Measurements from ENCODE around the gene KLF12. TPM values are rescaled to one million over a fixed set of nuclear protein-coding genes. Genes with fewer than 3 reads are reported as not detected.

The KLF12 gene
- total RNA-seq, 2 experiments from 2014 or later: 69.5 to 74.7 TPM

- Mint-ChIP-seq H3K27me3 (peaks cover 6% of the 10 kb centered on the region), H3K9me3 (no peaks in the 10 kb centered on the region), H3K4me3 (peak overlapping the region; percentile 89), H3K36me3 (ENCODE audit: low read depth) (peaks cover 23% of the 10 kb centered on the region), H3K4me1 (ENCODE audit: low read depth) (peaks cover 25% of the 10 kb centered on the region), H3K27ac (no peak overlapping the region)
- no peaks in the 10 kb centered on the region for H3K9me3 ChIP-seq (ENCODE audit: control insufficient read depth in 1 of 2, insufficient read depth in 1 of 2, low read length in 2 of 2)
- no peaks in the 10 kb centered on the region for H3K36me3 ChIP-seq (ENCODE audit: insufficient read depth, low read length)
- ChIA-PET CTCF (interaction anchor here (10.2 kb wide), 1 partner anchor 151 kb away, joined by 67 read pairs; no protein-coding TSS in a partner anchor), POLR2A (interaction anchor here (0.6 to 7.6 kb wide), 23 partner anchors 12 to 1191 kb away, joined by 3 to 218 read pairs (median 4); no protein-coding TSS in a partner anchor)
- ATAC-seq (ENCODE audit: poor library complexity) (no peak), DNase-seq (peak; percentile 27 to 75 (median 48))
- H3K4me3 ChIP-seq (ENCODE audit: low read length): peak overlapping the region; percentile 84
- no peaks in the 10 kb centered on the region for H3K27me3 ChIP-seq (ENCODE audit: control insufficient read depth in 1 of 2, insufficient read depth in 2 of 2, low read length in 2 of 2)
- TF ChIP-seq CTCF (IDR thresholded peaks at IDR 0.05): no peak
- H3K27ac ChIP-seq (ENCODE audit: low read depth in 1 of 2, low read length in 2 of 2): peak overlapping the region; percentile 81 to 98
- intact Hi-C loops (cut with DNase I, micrococcal nuclease): loop anchor here (1.0 to 10.0 kb wide), 8 partner anchors 57 to 1191 kb away; no protein-coding TSS in a partner anchor
- peaks cover 18% of the 10 kb centered on the region for H3K4me1 ChIP-seq (ENCODE audit: insufficient read depth, low read length)
Observed at GRCh38 chr13:74135326-74136083, 1.3 kb upstream of the KLF12 start.

- H3K4me1 Mint-ChIP-seq (ENCODE audit: low read depth): peaks cover 32% of the 10 kb centered on the region
- Histone ChIP-seq H3K27me3 (ENCODE audit: control insufficient read depth in 1 of 2, insufficient read depth in 2 of 2, low read length in 2 of 2) (no peaks in the 10 kb centered on the region), H3K4me3 (ENCODE audit: low read length) (peak overlapping the region; percentile 88), H3K27ac (ENCODE audit: low read depth in 1 of 2, low read length in 2 of 2) (peak overlapping the region; percentile 86 to 98), H3K36me3 (ENCODE audit: insufficient read depth, low read length) (no peaks in the 10 kb centered on the region), H3K9me3 (ENCODE audit: control insufficient read depth in 1 of 2, insufficient read depth in 1 of 2, low read length in 2 of 2) (no peaks in the 10 kb centered on the region), H3K4me1 (ENCODE audit: insufficient read depth, low read length) (peaks cover 24% of the 10 kb centered on the region)
- ATAC-seq (ENCODE audit: poor library complexity) (peak; percentile 10), DNase-seq (peak in 13 of 14 experiments; percentile 36 to 86 (median 55))
- H3K27ac Mint-ChIP-seq: no peak overlapping the region
- peaks cover 23% of the 10 kb centered on the region for H3K36me3 Mint-ChIP-seq (ENCODE audit: low read depth)
- POLR2A ChIA-PET: interaction anchor here (0.6 to 7.6 kb wide), 22 partner anchors 11 to 1191 kb away, joined by 3 to 218 read pairs (median 5); no protein-coding TSS in a partner anchor
- CTCF ChIA-PET: interaction anchor here (0.7 to 10.2 kb wide), 2 partner anchors 150 to 152 kb away, joined by 3 to 67 read pairs; no protein-coding TSS in a partner anchor
- H3K9me3 Mint-ChIP-seq: no peaks in the 10 kb centered on the region
- H3K27me3 Mint-ChIP-seq: peaks cover 6% of the 10 kb centered on the region
- peak overlapping the region; percentile 89 for H3K4me3 Mint-ChIP-seq
- intact Hi-C loops (cut with DNase I, micrococcal nuclease): loop anchor here (1.0 to 10.0 kb wide), 14 partner anchors 43 to 433 kb away; no protein-coding TSS in a partner anchor
- TF ChIP-seq CTCF (IDR thresholded peaks at IDR 0.05): no peak
Observed at GRCh38 chr13:74134777-74135325, 647 bp upstream of the KLF12 start.

- Mint-ChIP-seq H3K4me3 (peak overlapping the region; percentile 100), H3K9me3 (no peaks in the 10 kb centered on the region), H3K27me3 (peaks cover 6% of the 10 kb centered on the region), H3K36me3 (ENCODE audit: low read depth) (peaks cover 23% of the 10 kb centered on the region), H3K27ac (no peak overlapping the region), H3K4me1 (ENCODE audit: low read depth) (peaks cover 42% of the 10 kb centered on the region)
- peak; percentile 55 for ATAC-seq (ENCODE audit: poor library complexity)
- POLR2A ChIA-PET: interaction anchor here (0.5 to 7.6 kb wide), 27 partner anchors 18 to 1193 kb away, joined by 3 to 218 read pairs (median 5); no protein-coding TSS in a partner anchor
- Histone ChIP-seq H3K4me3 (ENCODE audit: low read length) (peak overlapping the region; percentile 88), H3K36me3 (ENCODE audit: insufficient read depth, low read length) (no peaks in the 10 kb centered on the region), H3K27me3 (ENCODE audit: control insufficient read depth in 1 of 2, insufficient read depth in 2 of 2, low read length in 2 of 2) (no peaks in the 10 kb centered on the region), H3K4me1 (ENCODE audit: insufficient read depth, low read length) (peaks cover 31% of the 10 kb centered on the region), H3K27ac (ENCODE audit: low read depth in 1 of 2, low read length in 2 of 2) (peak overlapping the region; percentile 86 to 90), H3K9me3 (ENCODE audit: control insufficient read depth in 1 of 2, insufficient read depth in 1 of 2, low read length in 2 of 2) (no peaks in the 10 kb centered on the region)
- no peak for TF ChIP-seq CTCF (IDR thresholded peaks at IDR 0.05)
- CTCF ChIA-PET: interaction anchor here (0.6 to 10.2 kb wide), 4 partner anchors 20 to 153 kb away, joined by 3 to 67 read pairs (median 3); no protein-coding TSS in a partner anchor
- intact Hi-C loops (cut with DNase I, micrococcal nuclease): loop anchor here (2.0 to 10.0 kb wide), 16 partner anchors 17 to 431 kb away; no protein-coding TSS in a partner anchor
- DNase-seq: peak; percentile 77 to 97 (median 85)
Observed at GRCh38 chr13:74133657-74134201, 475 bp downstream of the KLF12 start.

Data from CD4-positive, alpha-beta T cell (primary cell).